Measurements from ENCODE around the gene RFT1.

RFT1 gene

DNA sequence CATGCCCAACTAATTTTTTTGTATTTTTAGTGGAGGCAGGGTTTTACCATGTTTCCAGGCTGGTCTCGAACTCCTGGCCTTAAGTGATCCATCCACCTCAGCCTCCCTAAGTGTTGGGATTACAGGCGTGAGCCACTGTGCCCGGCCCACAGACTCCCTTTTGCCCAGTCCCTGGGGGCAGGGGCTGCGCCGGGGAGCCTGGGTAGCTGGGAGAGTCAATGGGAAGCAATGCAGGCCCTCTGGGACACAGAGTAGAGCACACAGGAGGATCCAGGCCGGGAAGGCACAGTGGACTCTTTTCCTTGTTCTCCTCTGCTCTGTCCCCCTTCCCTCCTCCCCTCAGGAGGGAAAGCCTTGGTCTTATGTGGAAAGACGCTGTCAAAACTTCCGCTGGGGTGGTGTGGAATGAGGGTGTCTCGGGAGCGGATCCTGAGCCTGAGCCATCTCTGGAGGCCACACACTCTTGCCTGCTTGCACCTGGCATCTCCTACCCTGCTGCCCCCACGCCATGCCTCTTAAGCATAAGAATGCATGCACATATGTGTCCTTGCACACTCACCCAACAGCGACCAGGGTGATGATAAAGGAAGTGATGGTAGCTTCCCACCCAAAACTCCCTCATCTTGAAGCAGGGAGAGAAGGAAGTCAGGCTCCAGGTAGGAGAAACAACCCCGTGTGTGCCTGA, 18.9 kb upstream of the RFT1 start:
- H3K4me3 ChIP-seq (replicated peaks; ENCODE audit: low read depth, low read length): no peak overlapping the region
- DNase-seq (ENCODE audit: low read depth): no peak
- TF ChIP-seq, protein P1, sequence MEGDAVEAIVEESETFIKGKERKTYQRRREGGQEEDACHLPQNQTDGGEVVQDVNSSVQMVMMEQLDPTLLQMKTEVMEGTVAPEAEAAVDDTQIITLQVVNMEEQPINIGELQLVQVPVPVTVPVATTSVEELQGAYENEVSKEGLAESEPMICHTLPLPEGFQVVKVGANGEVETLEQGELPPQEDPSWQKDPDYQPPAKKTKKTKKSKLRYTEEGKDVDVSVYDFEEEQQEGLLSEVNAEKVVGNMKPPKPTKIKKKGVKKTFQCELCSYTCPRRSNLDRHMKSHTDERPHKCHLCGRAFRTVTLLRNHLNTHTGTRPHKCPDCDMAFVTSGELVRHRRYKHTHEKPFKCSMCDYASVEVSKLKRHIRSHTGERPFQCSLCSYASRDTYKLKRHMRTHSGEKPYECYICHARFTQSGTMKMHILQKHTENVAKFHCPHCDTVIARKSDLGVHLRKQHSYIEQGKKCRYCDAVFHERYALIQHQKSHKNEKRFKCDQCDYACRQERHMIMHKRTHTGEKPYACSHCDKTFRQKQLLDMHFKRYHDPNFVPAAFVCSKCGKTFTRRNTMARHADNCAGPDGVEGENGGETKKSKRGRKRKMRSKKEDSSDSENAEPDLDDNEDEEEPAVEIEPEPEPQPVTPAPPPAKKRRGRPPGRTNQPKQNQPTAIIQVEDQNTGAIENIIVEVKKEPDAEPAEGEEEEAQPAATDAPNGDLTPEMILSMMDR (IDR thresholded peaks at IDR 0.05; ENCODE audit: low read length, missing control alignments): no peak

DNA sequence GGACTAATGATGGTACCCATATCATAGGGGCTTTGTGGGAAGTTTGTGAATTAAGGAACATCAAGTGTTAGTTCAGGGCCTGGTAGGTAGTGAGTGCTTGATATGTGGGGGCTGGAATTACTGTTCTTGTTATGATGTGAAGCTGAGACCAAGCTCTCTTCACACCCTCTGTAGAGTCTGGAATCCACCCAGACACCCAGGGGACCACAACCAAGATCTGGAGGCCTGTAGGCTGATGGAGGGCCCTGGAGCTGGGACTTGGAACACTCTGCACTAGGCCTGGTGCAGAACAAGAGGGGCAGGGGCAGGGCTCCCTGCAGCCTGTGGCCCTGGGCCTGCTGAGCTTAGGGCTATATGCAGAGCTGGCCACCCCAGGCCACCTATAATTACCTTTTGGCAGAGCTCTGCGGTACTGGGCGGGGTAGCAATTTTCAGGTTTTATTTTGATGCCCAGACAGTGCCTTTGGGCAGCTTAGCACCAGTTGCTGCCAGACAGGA, 17.7 kb upstream of the RFT1 start:
- TF ChIP-seq, protein P1 (IDR thresholded peaks at IDR 0.05; ENCODE audit: low read length, missing control alignments): no peak
- H3K4me3 ChIP-seq (replicated peaks; ENCODE audit: low read depth, low read length): no peak overlapping the region
- DNase-seq (ENCODE audit: low read depth): no peak

DNA sequence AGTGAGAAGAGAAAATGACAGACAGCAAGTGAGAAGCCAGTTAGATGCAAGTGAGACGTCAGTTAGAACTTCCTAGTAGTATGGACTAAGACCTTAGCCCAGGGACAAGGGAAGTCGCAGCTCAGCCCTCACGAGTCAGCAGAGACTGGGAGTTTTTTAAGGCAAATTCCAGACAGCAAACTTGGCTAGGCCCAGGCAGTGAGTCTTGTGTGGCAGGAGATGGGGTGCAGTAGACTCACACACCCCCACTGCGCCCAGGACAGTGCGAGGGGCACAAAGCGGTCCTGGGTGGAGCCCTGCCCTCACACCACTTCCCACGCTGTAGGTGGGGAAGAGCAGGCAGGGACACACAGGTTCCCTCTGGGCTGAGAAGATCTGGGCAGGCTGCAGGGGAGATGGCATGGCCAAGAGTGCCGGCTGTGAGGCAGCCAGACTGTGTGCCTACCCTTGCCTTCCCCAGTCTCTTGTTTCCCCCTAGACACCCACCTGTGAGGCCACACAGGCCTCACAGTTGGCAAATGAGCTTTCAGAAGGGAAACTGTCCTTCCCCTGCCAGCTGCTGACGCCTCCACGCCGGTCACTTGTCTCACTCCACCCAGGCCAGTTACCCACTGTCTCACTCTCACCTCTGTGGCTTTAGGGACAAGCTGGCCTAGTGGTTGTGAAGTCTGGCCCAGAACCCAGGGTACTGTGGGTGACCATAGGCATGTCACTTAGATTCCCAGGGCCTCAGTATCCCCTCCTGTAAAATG, 17.1 kb upstream of the RFT1 start:
- TF ChIP-seq, protein P1 (IDR thresholded peaks at IDR 0.05; ENCODE audit: low read length, missing control alignments): no peak
- H3K4me3 ChIP-seq (replicated peaks; ENCODE audit: low read depth, low read length): no peak overlapping the region
- no peak for DNase-seq (ENCODE audit: low read depth)

DNA sequence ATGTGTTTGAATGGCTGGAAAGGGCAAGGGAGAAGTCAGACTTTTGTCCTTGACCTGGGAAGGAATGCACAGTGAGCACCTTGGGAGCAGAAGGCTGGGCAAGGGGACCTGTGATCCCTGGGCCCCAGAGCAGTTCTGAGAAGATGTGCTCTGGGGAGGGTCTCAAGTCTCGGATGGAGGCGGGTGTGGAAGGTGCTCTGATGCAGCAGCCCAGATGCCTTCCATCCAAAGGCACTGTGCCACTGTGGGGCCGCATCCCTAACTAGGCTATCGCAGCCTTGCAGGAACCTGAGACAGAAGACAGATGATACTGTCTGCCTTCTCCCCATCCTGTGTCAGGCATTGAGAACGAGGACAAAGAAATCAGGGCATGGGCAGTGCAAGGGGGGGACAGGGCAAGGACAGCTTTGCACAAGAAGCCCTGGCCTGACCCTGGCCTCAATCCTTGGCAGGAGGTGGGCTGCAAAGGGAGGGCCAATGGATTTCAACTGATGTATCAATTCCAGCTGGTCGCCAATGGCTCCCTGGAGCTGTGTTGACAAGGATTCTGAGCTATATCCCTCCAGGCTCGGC, 16.2 kb upstream of the RFT1 start:
- no peak overlapping the region for H3K4me3 ChIP-seq (replicated peaks; ENCODE audit: low read depth, low read length)
- DNase-seq (ENCODE audit: low read depth): no peak
- TF ChIP-seq, protein P1 (IDR thresholded peaks at IDR 0.05; ENCODE audit: low read length, missing control alignments): no peak

DNA sequence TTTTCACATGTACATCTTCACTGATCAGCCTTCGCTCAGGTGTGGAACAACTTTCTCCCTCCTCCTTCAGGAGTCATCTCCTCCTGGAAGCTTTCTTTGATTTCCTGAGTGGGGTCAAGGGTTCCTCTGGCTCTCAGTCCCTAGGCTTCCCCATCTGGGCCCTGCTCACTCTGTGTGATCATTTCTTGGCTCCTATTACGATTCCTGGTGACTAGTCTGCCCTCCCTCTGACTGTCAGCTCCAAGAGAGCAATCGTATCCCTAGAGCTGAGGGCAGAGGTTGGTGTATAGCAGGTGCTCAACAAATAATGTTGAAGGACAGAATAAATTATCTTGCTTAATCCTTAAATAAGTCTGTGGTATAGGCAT, 15.5 kb upstream of the RFT1 start:
- no peak overlapping the region for H3K4me3 ChIP-seq (replicated peaks; ENCODE audit: low read depth, low read length)
- no peak for DNase-seq (ENCODE audit: low read depth)
- TF ChIP-seq, protein P1 (IDR thresholded peaks at IDR 0.05; ENCODE audit: low read length, missing control alignments): no peak

DNA sequence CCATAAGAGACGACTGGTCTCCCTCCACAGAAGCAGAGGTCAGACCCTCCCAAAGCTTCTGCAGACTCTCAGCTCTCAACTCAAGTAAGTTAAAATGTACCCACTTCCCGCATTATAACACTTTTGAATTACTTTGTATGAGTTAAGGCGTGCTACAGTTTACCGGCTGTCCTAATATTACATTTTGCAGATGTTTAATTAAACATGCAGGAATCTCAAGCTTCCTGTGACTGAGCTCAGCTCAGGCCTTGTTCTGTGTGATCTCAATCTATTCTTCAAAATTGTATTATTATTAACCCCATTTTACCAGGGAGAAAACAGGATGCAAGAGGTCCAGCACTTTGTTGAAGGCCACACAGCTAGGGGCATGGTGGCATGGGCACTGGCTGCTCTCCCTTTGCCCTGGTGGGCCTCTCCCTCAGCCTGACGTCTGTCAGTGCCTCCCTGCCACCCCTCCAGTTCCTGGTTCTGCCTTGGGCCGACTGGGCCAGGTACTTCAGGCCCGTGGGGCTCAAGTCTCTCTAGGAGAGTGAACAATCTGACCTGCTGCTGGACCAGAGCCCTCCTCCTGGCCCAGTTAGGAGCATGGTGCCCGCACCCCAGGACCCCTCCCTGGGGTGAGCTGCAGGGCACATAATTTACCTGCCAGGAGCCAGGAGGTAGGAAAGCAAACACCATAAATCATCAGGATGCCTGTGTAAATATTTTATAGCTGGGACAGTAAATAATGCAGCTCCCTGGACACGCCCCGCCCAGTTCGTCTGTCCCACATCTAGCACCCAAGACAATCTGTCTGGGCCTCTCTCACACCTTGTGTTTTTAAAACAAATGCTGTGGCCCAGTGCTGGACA, 14.9 kb upstream of the RFT1 start:
- no peak overlapping the region for H3K4me3 ChIP-seq (replicated peaks; ENCODE audit: low read depth, low read length)
- DNase-seq (ENCODE audit: low read depth): no peak
- TF ChIP-seq, protein P1 (IDR thresholded peaks at IDR 0.05; ENCODE audit: low read length, missing control alignments): no peak

Data from fibroblast of pulmonary artery (primary cell).